IPS-15b (cell line): Measurements from ENCODE around the gene CACNB4.

ENCODE experiments used
- H3K27me3 ChIP-seq: one replicate; pipeline ENCODE4 v1.6.1; 2013; ENCODE audit warnings: low read length; ENCODE audit not compliant: control insufficient read depth, insufficient read depth
- H3K36me3 ChIP-seq: one replicate; pipeline ENCODE4 v1.6.1; 2013; ENCODE audit warnings: low read length; ENCODE audit not compliant: control insufficient read depth, insufficient read depth
- H3K4me1 ChIP-seq: one replicate; pipeline ENCODE4 v1.6.1; 2013; ENCODE audit warnings: mild to moderate bottlenecking, low read length; ENCODE audit not compliant: control insufficient read depth, insufficient read depth
- H3K4me3 ChIP-seq: one replicate; pipeline ENCODE4 v1.5.1; 2013; ENCODE audit warnings: low read depth, low read length
- H3K9ac ChIP-seq: one replicate; pipeline ENCODE4 v1.6.1; 2013; ENCODE audit warnings: low read depth, mild to moderate bottlenecking, low read length
- H3K9me3 ChIP-seq: one replicate; pipeline ENCODE4 v1.6.1; 2013; ENCODE audit warnings: mild to moderate bottlenecking, low read length; ENCODE audit not compliant: control insufficient read depth, insufficient read depth

CACNB4 gene

GRCh38 chr2:152084076-152084475 is 14.8 kb downstream of the CACNB4 start:
- no peaks in the 10 kb centered on the region for H3K4me1 ChIP-seq
- H3K36me3 ChIP-seq = no peaks in the 10 kb centered on the region
- no peaks in the 10 kb centered on the region for H3K27me3 ChIP-seq
- H3K4me3 ChIP-seq = no peak overlapping the region
- H3K9me3 ChIP-seq = no peaks in the 10 kb centered on the region
- no peak overlapping the region for H3K9ac ChIP-seq

- Histone ChIP-seq H3K9me3 (no peaks in the 10 kb centered on the region), H3K27me3 (no peaks in the 10 kb centered on the region), H3K36me3 (no peaks in the 10 kb centered on the region), H3K9ac (no peak overlapping the region), H3K4me1 (no peaks in the 10 kb centered on the region), H3K4me3 (no peak overlapping the region)
These were observed 15.5 kb downstream of the CACNB4 start for GRCh38 chr2:152083202-152083875.

DNA sequence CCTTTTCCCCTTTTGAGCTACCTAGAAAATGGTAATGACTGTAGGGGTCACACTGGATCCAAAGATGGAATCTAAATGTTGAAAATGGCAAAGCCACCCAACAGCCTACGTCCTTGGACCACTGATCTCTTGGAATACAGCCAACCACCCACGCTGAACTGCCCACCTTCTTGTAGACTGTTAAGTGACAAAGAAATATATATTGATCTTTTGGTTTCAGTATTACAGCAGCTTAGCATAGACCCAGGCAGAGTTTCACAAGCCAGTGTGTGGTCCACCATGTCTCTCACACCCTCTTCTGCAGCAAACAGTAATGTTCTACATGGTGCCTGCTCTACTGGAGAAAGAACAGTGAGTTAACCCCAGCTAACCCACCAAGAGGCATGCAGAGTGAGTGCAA is 20.2 kb downstream of the CACNB4 start:
- Histone ChIP-seq H3K9ac (no peak overlapping the region), H3K4me1 (peaks cover 3% of the 10 kb centered on the region), H3K4me3 (no peak overlapping the region), H3K27me3 (no peaks in the 10 kb centered on the region), H3K9me3 (no peaks in the 10 kb centered on the region), H3K36me3 (no peaks in the 10 kb centered on the region)

DNA sequence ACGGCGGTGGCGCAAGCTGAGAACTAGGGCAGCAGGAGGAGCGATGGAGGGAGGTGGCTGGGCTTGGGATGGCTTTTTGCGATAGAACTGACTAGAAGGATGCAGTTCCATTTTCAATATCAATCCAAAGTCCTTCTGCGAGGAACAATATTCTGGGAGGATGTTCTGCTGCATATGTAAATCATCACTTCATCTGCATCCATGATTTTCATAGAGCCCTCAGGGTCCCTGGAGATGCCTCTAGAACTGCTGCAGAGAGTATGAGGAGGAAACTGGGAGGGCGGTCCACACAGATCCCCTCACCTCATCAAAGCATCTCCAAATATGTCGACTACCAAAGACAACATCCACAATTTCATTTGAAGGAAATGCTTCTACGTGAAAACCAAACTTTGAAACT is 20.8 kb downstream of the CACNB4 start:
- H3K4me1 ChIP-seq = peaks cover 3% of the 10 kb centered on the region
- H3K4me3 ChIP-seq = no peak overlapping the region
- no peak overlapping the region for H3K9ac ChIP-seq
- H3K27me3 ChIP-seq = no peaks in the 10 kb centered on the region
- no peaks in the 10 kb centered on the region for H3K9me3 ChIP-seq
- no peaks in the 10 kb centered on the region for H3K36me3 ChIP-seq

DNA sequence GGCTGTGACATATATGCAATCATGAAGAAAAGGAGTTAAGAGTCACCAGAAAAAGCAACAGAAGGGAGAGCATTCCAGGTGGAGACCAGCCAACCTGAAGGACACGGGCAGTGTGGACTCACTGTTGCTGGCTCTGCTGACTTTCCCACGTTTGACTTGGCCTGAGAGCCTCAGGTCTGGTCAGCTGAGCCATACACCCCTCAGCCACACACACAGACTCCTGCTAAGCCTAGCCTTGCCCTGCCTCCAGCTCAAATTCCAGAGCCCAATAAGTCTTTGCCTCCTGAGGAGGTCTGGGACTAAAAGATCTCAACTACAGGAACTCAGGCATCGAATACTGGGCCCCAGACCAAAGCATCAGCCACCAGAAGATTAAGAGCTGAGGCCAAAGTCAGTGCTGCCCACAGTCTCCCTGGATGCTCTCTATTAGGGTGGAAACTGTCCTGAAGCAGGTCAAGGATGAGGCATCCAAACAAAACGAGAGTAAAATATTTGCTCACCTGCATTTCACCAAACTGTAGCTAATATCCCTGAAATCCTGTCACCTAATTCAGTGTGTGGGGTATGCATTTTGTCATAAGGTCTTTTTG is 23.3 kb downstream of the CACNB4 start:
- no peaks in the 10 kb centered on the region for H3K27me3 ChIP-seq
- no peaks in the 10 kb centered on the region for H3K9me3 ChIP-seq
- H3K4me1 ChIP-seq = peaks cover 3% of the 10 kb centered on the region
- no peak overlapping the region for H3K9ac ChIP-seq
- no peak overlapping the region for H3K4me3 ChIP-seq
- H3K36me3 ChIP-seq = no peaks in the 10 kb centered on the region

- peaks cover 3% of the 10 kb centered on the region for H3K4me1 ChIP-seq
- no peaks in the 10 kb centered on the region for H3K9me3 ChIP-seq
- H3K36me3 ChIP-seq = no peaks in the 10 kb centered on the region
- H3K27me3 ChIP-seq = no peaks in the 10 kb centered on the region
- no peak overlapping the region for H3K9ac ChIP-seq
- H3K4me3 ChIP-seq = no peak overlapping the region
These were observed 26.8 kb downstream of the CACNB4 start for GRCh38 chr2:152072011-152072410.

GRCh38 chr2:152071518-152071917 is 27.3 kb downstream of the CACNB4 start:
- Histone ChIP-seq H3K27me3 (no peaks in the 10 kb centered on the region), H3K36me3 (no peaks in the 10 kb centered on the region), H3K9me3 (no peaks in the 10 kb centered on the region), H3K4me1 (peaks cover 3% of the 10 kb centered on the region), H3K4me3 (no peak overlapping the region), H3K9ac (no peak overlapping the region)

GRCh38 chr2:152071092-152071491 is 27.8 kb downstream of the CACNB4 start:
- H3K36me3 ChIP-seq = no peaks in the 10 kb centered on the region

DNA sequence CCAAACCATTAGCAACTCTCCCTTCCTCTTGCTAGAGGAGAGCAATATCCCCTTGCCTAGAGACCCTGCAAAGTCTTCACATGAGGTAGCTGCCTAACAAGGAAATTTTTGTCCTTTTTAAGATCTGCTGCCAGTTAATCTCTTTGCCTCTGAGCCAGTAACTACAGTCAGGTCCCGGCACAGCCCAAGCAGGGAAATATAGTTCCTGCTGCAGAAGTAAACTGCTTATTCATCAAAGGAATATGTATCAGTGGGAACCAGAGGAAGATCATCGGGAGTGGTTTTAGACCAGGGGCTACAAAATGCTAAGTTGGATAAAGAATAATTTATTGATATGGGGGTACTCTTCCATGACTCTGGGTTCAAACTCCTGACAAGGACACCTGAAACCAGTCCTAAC is 30.6 kb downstream of the CACNB4 start:
- Histone ChIP-seq H3K9me3 (no peaks in the 10 kb centered on the region), H3K9ac (no peak overlapping the region), H3K27me3 (no peaks in the 10 kb centered on the region), H3K36me3 (no peaks in the 10 kb centered on the region), H3K4me1 (no peaks in the 10 kb centered on the region), H3K4me3 (no peak overlapping the region)

More at GRCh38 chr2:152071092-152071491, 27.8 kb downstream of the CACNB4 start:
- Histone ChIP-seq H3K27me3 (no peaks in the 10 kb centered on the region), H3K4me1 (peaks cover 3% of the 10 kb centered on the region), H3K4me3 (no peak overlapping the region), H3K9ac (no peak overlapping the region), H3K9me3 (no peaks in the 10 kb centered on the region)

- Histone ChIP-seq H3K27me3 (no peaks in the 10 kb centered on the region), H3K4me3 (no peak overlapping the region), H3K36me3 (no peaks in the 10 kb centered on the region), H3K4me1 (no peaks in the 10 kb centered on the region), H3K9ac (no peak overlapping the region), H3K9me3 (no peaks in the 10 kb centered on the region)
These were observed 31.0 kb downstream of the CACNB4 start for GRCh38 chr2:152067823-152068222.

DNA sequence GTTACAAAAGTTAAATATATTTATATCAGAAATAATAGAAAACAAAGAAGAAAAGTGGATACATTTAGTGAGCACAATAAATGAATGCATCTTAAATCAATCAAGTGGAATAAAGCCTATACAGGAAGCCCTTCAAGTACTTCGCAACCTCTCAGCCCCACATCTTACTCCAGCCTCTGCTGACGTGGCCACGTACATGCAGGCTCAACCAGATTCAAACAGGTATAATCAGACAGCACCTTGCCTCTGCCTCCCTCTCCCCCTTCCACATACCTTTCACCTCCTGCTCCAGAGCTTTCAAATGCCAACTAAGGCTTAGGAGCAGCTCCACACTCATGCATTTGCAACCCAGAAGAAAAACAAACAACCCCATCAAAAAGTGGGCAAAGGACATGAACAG is 32.9 kb downstream of the CACNB4 start:
- Histone ChIP-seq H3K9me3 (no peaks in the 10 kb centered on the region), H3K4me3 (no peak overlapping the region), H3K27me3 (no peaks in the 10 kb centered on the region), H3K9ac (no peak overlapping the region), H3K4me1 (no peaks in the 10 kb centered on the region), H3K36me3 (no peaks in the 10 kb centered on the region)

DNA sequence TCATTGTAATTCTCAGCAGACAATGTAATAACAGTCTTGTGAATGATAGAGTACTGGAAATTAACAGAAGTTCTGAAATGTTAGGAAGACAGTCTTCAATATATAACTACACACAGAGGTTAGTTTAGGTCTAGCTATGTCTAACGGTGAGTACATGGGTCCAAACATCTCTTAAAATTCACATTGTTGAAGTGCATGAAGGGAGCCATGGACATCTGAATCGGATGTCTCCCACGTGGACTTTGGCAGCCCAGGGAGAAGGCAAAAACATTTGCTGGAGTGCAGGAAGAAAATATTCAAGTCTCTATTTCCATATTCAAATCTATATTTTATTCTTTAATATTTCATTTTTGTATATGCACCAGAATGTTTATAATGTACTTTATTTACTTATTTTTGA is 34.8 kb downstream of the CACNB4 start:
- Histone ChIP-seq H3K4me1 (no peaks in the 10 kb centered on the region), H3K9me3 (no peaks in the 10 kb centered on the region), H3K36me3 (no peaks in the 10 kb centered on the region)

More for the DNA sequence above, 34.8 kb downstream of the CACNB4 start:
- H3K27me3 ChIP-seq = no peaks in the 10 kb centered on the region
- no peak overlapping the region for H3K9ac ChIP-seq
- H3K4me3 ChIP-seq = no peak overlapping the region
